CD4-positive, alpha-beta T cell (primary cell): Measurements from ENCODE around the gene ENPEP. TPM values are rescaled to one million over a fixed set of nuclear protein-coding genes. Genes with fewer than 3 reads are reported as not detected.

ENCODE experiments used
- ATAC-seq: fragments of 200-7000 bp; cut with Tn5 transposase; one replicate; pipeline ENCODE4 v1.10.0; 2022; ENCODE audit warnings: mild to moderate bottlenecking; ENCODE audit not compliant: poor library complexity
- CTCF ChIA-PET: fragments of 350-600 bp; sonication (Branson Sonifier 250); formaldehyde crosslinking; loops from one replicate; lab custom pipeline; 2021; ENCODE audit warnings: antibody characterized with exemption, inconsistent platforms; lab: Charles Lee
- POLR2A ChIA-PET: fragments of 350-600 bp; sonication (Branson Sonifier 250); formaldehyde crosslinking; loops from one replicate; lab custom pipeline; 2021; ENCODE audit warnings: antibody characterized with exemption, inconsistent platforms; lab: Charles Lee
- DNase-seq, 14 experiments: peaks; one replicate each; pipeline ENCODE4 v3.0.0-alpha.2; 2013 to 2020; ENCODE audit warnings: mixed read lengths in 2 of 14
- H3K27ac ChIP-seq, 2 donors: one replicate each; pipeline versions ENCODE4 v1.5.1 to v1.7.0; 2013; ENCODE audit warnings: low read length in 2 of 2, low read depth in 1 of 2, mild to moderate bottlenecking in 1 of 2
- H3K27me3 ChIP-seq, 2 experiments: 1 replicate in 1 of 2; 2 replicates in 1 of 2; pipeline versions ENCODE4 v1.6.1 to v1.7.0; 2013; ENCODE audit warnings: low read length in 2 of 2, control low read depth in 1 of 2, mild to moderate bottlenecking in 1 of 2, moderate library complexity in 1 of 2; ENCODE audit not compliant: insufficient read depth in 2 of 2, control insufficient read depth in 1 of 2
- H3K36me3 ChIP-seq: one replicate; pipeline ENCODE4 v1.6.1; 2013; ENCODE audit warnings: low read length, control low read depth; ENCODE audit not compliant: insufficient read depth
- H3K4me1 ChIP-seq: one replicate; pipeline ENCODE4 v1.6.1; 2013; ENCODE audit warnings: low read length, control low read depth; ENCODE audit not compliant: insufficient read depth
- H3K4me3 ChIP-seq: one replicate; pipeline ENCODE4 v1.5.1; 2013; ENCODE audit warnings: mild to moderate bottlenecking, low read length, moderate library complexity
- H3K9me3 ChIP-seq, 2 experiments: 1 replicate in 1 of 2; 2 replicates in 1 of 2; pipeline versions ENCODE4 v1.6.1 to v1.7.0; 2013; ENCODE audit warnings: low read length in 2 of 2, mild to moderate bottlenecking in 2 of 2, control low read depth in 1 of 2, moderate library complexity in 1 of 2; ENCODE audit not compliant: control insufficient read depth in 1 of 2, insufficient read depth in 1 of 2
- H3K27ac Mint-ChIP-seq: one replicate; pipeline ENCODE4 v1.8.0; 2020; ENCODE audit warnings: mixed read lengths
- H3K27me3 Mint-ChIP-seq: one replicate; pipeline ENCODE4 v1.8.0; 2021; ENCODE audit warnings: mixed read lengths
- H3K36me3 Mint-ChIP-seq: one replicate; pipeline ENCODE4 v1.8.0; 2021; ENCODE audit warnings: low read depth, mixed read lengths
- H3K4me1 Mint-ChIP-seq: one replicate; pipeline ENCODE4 v1.8.0; 2021; ENCODE audit warnings: low read depth, mixed read lengths
- H3K4me3 Mint-ChIP-seq: one replicate; pipeline ENCODE4 v1.8.0; 2020; ENCODE audit warnings: mild to moderate bottlenecking, mixed read lengths
- H3K9me3 Mint-ChIP-seq: one replicate; pipeline ENCODE4 v1.8.0; 2020; ENCODE audit warnings: mixed read lengths
- CTCF ChIP-seq: fragments of 200-600 bp; IDR thresholded peaks from one replicate; pipeline ENCODE4 v1.8.0; 2022; ENCODE audit warnings: antibody characterized with exemption, mild to moderate bottlenecking
- intact Hi-C, 2 experiments: fragments of 100-400 bp; cut with DNase I in 1 of 2; cut with micrococcal nuclease in 1 of 2; formaldehyde crosslinking; loops; one replicate each; pipeline versions ENCODE4 v1.15.1 to v1.9.0; 2023 to 2025; cut with DNase I, micrococcal nuclease
- total RNA-seq, 174 experiments: library from RNA in 2 of 174; stranded (reverse) in 2 of 174; gene quantifications; one replicate each; pipeline ENCODE4 v1.2.3 and lab custom pipeline; 2021 to 2026

ENPEP gene
- total RNA-seq, 2 experiments from 2014 or later, result not detected

- no peaks in the 10 kb centered on the region for H3K9me3 Mint-ChIP-seq
- ATAC-seq (no peak), DNase-seq (no peak)
- Histone ChIP-seq H3K9me3 (no peaks in the 10 kb centered on the region), H3K27me3 (peaks cover 0 to 3% of the 10 kb centered on the region in 2 experiments), H3K27ac (no peak overlapping the region), H3K4me1 (no peaks in the 10 kb centered on the region), H3K36me3 (no peaks in the 10 kb centered on the region), H3K4me3 (no peak overlapping the region)
- intact Hi-C loops, result no loop called here
- no peak overlapping the region for H3K27ac Mint-ChIP-seq
- no peak overlapping the region for H3K4me3 Mint-ChIP-seq
- peaks cover 20% of the 10 kb centered on the region for H3K27me3 Mint-ChIP-seq
- POLR2A ChIA-PET, result no interaction called here
- CTCF ChIA-PET, result no interaction called here
- no peaks in the 10 kb centered on the region for H3K36me3 Mint-ChIP-seq
- no peak for TF ChIP-seq CTCF
- no peaks in the 10 kb centered on the region for H3K4me1 Mint-ChIP-seq
These were observed 11.9 kb downstream of the ENPEP start for GRCh38 chr4:110487873-110488272.

GRCh38 chr4:110489901-110490508 lies 14.1 kb downstream of the ENPEP start:
- H3K4me3 ChIP-seq, result no peak overlapping the region
- Mint-ChIP-seq H3K36me3 (no peaks in the 10 kb centered on the region), H3K27ac (no peak overlapping the region), H3K4me1 (no peaks in the 10 kb centered on the region), H3K4me3 (no peak overlapping the region), H3K9me3 (no peaks in the 10 kb centered on the region), H3K27me3 (peaks cover 33% of the 10 kb centered on the region)
- no peaks in the 10 kb centered on the region for H3K4me1 ChIP-seq
- POLR2A ChIA-PET, result no interaction called here
- CTCF ChIA-PET, result no interaction called here
- no peak for ATAC-seq
- H3K27me3 ChIP-seq, result peaks cover 0 to 3% of the 10 kb centered on the region in 2 experiments
- no peak for DNase-seq
- H3K9me3 ChIP-seq, result no peaks in the 10 kb centered on the region
- no peaks in the 10 kb centered on the region for H3K36me3 ChIP-seq
- intact Hi-C loops, result loop anchor here in 1 of 2 experiments (5.0 kb wide), 1 partner anchor 913 kb away; no protein-coding TSS in a partner anchor
- H3K27ac ChIP-seq, result no peak overlapping the region
- no peak for TF ChIP-seq CTCF

- no peaks in the 10 kb centered on the region for H3K4me1 ChIP-seq
- DNase-seq, result peak in 3 of 14 experiments; percentile 13 to 42 (median 15)
- H3K36me3 Mint-ChIP-seq, result no peaks in the 10 kb centered on the region
These were observed 16.6 kb downstream of the ENPEP start for GRCh38 chr4:110492522-110492921.

More at GRCh38 chr4:110492522-110492921, 16.6 kb downstream of the ENPEP start:
- Mint-ChIP-seq H3K4me1 (no peaks in the 10 kb centered on the region), H3K4me3 (no peak overlapping the region), H3K27me3 (peaks cover 34% of the 10 kb centered on the region), H3K27ac (no peak overlapping the region), H3K9me3 (no peaks in the 10 kb centered on the region)
- H3K27ac ChIP-seq, result no peak overlapping the region
- CTCF ChIA-PET, result no interaction called here
- ATAC-seq, result no peak
- no peak for TF ChIP-seq CTCF
- POLR2A ChIA-PET, result no interaction called here
- H3K9me3 ChIP-seq, result no peaks in the 10 kb centered on the region
- peaks cover 0 to 3% of the 10 kb centered on the region in 2 experiments for H3K27me3 ChIP-seq
- H3K36me3 ChIP-seq, result no peaks in the 10 kb centered on the region
- intact Hi-C loops, result loop anchor here in 1 of 2 experiments (5.0 kb wide), 1 partner anchor 915 kb away; no protein-coding TSS in a partner anchor
- no peak overlapping the region for H3K4me3 ChIP-seq
